GM18951 (cell line): ENCODE data around the gene ZFP91.

Source experiments
- POLR2A ChIP-seq: IDR thresholded peaks from 4 replicates; pipeline ENCODE4 v1.6.1; 2011; ENCODE audit warnings: mild to moderate bottlenecking; ENCODE audit not compliant: insufficient read length, insufficient read depth; ENCODE audit errors: extremely low read depth
- in situ Hi-C: fragments of 300-500 bp; cut with MboI; formaldehyde crosslinking; loops from one replicate; pipeline ENCODE4 v1.12.0; 2022; ENCODE audit warnings: low sequenced_read_pairs, mixed read lengths, inconsistent platforms; ENCODE audit not compliant: unreplicated experiment

Gene ZFP91

DNA sequence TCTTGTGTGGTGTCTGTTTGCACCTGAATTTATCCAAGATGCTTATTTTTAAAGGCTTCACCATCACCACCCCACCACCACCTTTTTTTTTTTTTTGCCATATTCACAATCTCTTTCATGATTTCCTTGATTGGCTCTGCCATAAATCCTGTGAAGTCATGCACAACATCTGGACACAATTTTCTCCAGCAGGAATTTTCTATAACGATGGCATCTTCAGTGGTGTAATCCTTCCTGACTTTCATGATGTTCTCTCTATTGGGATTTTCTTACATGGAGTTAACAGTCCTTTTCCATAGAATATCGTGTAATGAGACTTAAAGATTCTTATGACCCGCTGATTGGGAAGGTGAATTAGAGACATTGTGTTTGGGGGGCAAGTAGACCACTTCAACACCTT is 17.8 kb downstream of the ZFP91 start:
- in situ Hi-C loops, result no loop called here
- no peak for TF ChIP-seq POLR2A

DNA sequence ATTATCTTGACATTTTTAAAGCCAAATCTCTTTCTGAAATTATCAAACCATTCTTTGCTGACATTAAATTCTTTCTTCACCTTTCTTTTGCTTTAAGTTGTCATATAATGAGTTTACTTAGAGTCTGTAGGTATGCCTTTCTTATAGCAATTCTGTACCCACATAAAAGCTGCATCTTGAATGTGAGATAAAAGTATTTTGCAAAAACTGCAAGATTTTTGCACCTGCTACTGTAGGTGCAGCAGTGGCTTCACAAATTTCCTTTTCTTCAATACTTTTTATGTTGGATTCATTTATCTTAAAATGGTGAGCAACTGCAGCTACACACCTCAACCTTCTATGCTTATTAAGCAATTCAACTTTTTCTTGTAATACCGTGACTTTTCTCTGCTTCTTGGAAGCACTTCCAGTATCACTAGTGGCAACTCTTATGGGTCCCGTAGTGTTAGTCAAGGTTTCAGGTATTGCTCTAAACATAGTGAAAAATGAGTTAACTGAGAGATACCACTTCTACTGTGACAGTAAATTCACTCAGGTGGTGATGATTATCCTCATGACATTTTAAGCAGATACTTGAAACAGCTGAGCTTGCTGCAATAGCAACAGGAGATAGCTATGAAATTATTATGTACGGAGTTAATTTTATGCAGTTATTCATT is 18.8 kb downstream of the ZFP91 start:
- no peak for TF ChIP-seq POLR2A

GRCh38 chr11:58600510-58600909 is 21.6 kb downstream of the ZFP91 start:
- no peak for TF ChIP-seq POLR2A
- in situ Hi-C loops, result no loop called here

More for the DNA sequence above, 18.8 kb downstream of the ZFP91 start:
- in situ Hi-C loops, result no loop called here

GRCh38 chr11:58606930-58607714 is 28.3 kb downstream of the ZFP91 start:
- in situ Hi-C loops, result no loop called here

DNA sequence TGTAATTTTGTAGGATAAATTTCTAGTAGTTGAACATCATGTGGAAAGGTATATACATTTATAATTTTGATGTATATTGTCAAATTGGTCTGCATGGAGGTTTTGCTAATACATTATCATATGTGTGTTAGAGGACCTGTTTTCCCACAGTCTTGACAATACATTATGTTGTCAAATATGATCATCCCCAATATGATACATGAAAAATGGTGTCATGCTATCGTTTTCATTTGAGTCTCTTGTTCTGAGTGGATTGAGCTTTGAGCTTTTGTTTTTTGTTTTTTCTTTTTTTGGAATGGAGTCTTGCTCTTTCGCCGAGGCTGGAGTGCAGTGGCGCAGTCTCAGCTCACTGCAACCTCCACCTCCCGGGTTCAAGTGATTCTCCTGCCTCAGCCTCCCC is 29.5 kb downstream of the ZFP91 start:
- in situ Hi-C loops, result no loop called here
- TF ChIP-seq POLR2A, result no peak

More at GRCh38 chr11:58606930-58607714, 28.3 kb downstream of the ZFP91 start:
- TF ChIP-seq POLR2A, result no peak

GRCh38 chr11:58609723-58610122 is 30.9 kb downstream of the ZFP91 start:
- TF ChIP-seq POLR2A, result no peak
- in situ Hi-C loops, result no loop called here

DNA sequence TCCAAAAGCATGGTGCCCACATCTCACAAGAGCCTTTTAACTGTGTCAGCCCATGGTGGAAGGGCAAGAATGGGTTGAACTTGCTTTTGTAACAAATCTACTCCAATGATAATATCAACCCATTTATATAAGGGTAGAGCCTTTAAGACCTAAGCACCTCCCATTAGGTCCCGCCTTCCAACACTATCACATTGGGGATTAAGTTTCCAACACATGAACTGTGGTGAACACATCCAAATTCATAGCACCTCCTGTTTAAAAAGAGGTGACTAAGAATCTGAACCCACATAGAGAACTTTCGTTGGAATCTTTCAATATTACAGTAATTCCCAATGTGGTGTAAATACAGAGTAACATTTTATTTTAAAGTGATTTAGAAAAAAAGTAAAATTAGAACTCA is 34.4 kb downstream of the ZFP91 start:
- no peak for TF ChIP-seq POLR2A
- in situ Hi-C loops, result no loop called here

DNA sequence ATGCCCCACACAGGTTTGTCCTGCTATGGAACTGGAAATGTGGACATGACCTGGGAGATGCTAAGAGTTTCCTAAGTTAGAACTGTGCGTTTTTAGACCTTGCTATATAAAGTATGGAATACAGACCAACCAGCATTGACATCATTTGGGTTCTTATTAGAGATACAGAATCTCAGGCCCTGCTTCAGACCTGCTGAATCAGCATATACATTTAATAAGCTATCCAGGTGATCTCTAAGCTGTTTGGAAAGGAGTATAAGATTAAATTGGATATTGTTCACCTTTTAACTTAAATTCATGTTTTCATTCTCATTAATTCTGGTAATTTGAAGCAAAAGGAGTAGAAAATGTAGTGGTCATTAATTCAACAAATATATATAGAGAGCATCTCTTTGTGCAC is 36.7 kb downstream of the ZFP91 start:
- in situ Hi-C loops, result no loop called here
- TF ChIP-seq POLR2A, result no peak

- no peak for TF ChIP-seq POLR2A
- in situ Hi-C loops, result no loop called here
These were observed 37.7 kb downstream of the ZFP91 start for GRCh38 chr11:58616594-58616993.

GRCh38 chr11:58617976-58618557 is 39.2 kb downstream of the ZFP91 start:
- no peak for TF ChIP-seq POLR2A
- in situ Hi-C loops, result no loop called here

DNA sequence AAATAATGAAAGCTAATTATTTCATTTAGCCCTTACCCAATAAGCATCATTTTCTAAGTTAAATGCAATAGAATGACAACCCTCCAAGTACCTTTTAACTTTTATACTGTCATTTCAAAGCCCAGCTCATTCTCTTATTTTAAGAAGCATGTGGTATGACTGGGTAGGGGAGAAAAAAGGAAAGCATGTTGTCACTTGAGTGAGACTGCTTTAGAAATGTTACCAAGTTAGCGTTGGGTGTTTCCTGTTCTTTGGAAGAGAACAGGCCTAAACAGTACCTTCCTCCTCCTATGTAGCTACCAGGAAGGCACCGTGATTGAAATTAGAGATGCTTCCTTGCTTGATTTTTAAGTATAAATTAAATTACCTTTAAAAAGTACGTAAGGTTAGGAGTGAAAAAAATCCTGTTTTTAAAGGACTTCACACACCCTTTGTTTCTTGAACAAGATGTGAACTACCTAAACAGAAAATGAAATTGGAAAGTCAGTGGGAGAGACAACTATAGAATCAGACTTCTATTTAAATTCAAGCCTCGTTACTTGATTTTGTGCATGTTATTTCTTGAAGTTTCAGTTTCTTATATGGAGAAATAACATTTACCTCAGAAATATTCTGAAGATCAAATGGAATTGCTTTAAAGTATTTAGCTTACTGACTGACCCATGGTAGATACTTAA is 42.9 kb downstream of the ZFP91 start:
- in situ Hi-C loops, result no loop called here
- no peak for TF ChIP-seq POLR2A

- in situ Hi-C loops, result no loop called here
These were observed 43.5 kb downstream of the ZFP91 start, which contains the start of gene CNTF for GRCh38 chr11:58622344-58622743. TSS of gene CNTF (plus strand) at chr11:58622665. CDS start at chr11:58622753, 88 bp downstream.

DNA sequence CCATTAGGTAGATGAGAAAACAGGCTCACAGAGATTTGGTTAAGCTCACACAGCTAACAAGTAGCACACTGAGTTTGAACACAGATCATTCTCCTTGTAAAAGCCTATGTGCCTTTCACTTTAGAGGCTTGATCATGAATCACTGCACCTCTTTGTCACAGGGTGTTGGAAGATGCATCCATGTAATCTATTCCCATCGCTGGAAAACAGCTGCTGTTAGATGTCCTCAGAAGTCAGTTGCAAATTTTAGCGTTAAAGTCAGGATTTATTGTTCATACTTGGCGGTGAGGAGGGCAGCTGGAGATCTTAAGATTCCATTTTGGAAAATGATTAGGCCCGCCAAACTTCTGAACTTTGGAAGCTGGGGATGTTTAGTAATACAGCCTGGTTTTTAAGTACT is 46.2 kb downstream of the ZFP91 start:
- in situ Hi-C loops, result no loop called here
- TF ChIP-seq POLR2A, result no peak

More at GRCh38 chr11:58622344-58622743, 43.5 kb downstream of the ZFP91 start, which contains the start of gene CNTF:
- TF ChIP-seq POLR2A, result no peak

DNA sequence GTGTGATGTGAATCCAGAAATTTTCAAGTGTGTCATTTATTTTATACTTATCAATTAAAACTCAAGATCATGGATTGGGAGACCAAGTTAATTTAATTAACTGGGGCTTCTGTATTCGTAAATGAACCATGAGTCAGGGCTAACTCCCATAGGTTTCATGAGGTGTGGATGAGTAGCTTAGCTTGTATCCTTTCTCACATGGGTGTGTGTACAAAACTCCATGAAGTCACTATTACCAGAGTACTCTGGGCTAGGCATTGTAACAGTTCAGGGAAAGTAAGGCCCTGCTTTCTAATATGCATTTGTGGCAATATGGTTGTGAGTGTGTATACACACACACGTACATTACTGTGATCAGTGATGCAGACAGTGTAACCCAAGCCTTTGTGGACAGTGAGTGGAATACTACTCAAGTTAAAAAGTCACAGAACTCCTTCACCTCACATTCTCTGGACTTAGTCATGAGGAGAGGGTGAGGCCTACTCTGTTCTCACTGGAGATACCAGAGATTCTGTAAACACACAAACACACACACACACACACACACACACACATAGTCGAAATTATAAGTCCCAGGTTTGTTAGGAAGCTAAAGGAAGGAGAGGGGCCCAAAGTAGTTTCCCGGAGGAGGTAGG is 47.1 kb downstream of the ZFP91 start:
- TF ChIP-seq POLR2A, result no peak
- in situ Hi-C loops, result no loop called here
